Measurements from ENCODE around the gene DLL3.

DNA sequence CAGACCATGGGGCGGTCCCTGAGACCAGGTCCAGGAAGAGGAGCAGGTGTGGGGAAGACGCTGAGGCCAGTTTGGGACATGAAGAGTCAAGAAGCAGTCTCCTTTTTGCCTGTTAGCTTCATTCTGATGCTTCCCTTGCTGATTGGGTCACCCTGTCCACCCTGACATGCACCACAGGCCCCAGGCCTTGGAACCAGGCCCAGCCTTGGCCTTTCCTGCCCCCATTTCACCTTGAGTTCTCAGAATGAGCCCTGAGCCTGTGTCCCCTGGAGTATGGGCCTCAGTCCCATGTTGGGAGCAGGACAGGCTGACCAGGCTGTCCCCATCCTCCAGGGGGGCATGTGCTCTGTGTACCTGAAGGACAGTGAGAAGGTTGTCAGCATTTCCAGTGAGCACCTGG is 23.0 kb upstream of the DLL3 start:
- TF ChIP-seq POLR2A (IDR thresholded peaks at IDR 0.05; ENCODE audit: low read length) (no peak), GATA1 (IDR thresholded peaks at IDR 0.05; ENCODE audit: low read depth, low read length) (no peak)

Data from erythroblast (primary cell).